Peyer's patch (tissue), 4 donors: ENCODE data around the gene GALM. TPM values are rescaled to one million over a fixed set of nuclear protein-coding genes. Genes with fewer than 3 reads are reported as not detected.
"Not testable (repeated sequence)": the region's sequence is repeated elsewhere in the genome, so short reads cannot be mapped to it uniquely, and the experiment has no call there.

ENCODE experiments used
- DNase-seq, 3 donors: peaks; one replicate each; pipeline ENCODE4 v3.0.0-alpha.2; 2017 to 2019
- H3K27ac ChIP-seq, 4 donors: fragments of 200-600 bp; sonication (generic); one replicate each; pipeline ENCODE4 v1.5.1; 2016 to 2019
- H3K27me3 ChIP-seq, 2 donors: fragments of 200-600 bp; sonication (generic); one replicate each; pipeline ENCODE4 v1.5.1; 2019
- H3K36me3 ChIP-seq, 3 donors: fragments of 200-600 bp; sonication (generic); one replicate each; pipeline ENCODE4 v1.5.1; 2016 to 2019
- H3K4me1 ChIP-seq, 4 donors: fragments of 200-600 bp; sonication (generic); one replicate each; pipeline ENCODE4 v1.5.1; 2016 to 2019
- H3K4me3 ChIP-seq, 4 donors: fragments of 200-600 bp; sonication (generic); 1 replicate in 3 of 4; 2 replicates in 1 of 4; pipeline ENCODE4 v1.5.1; 2016 to 2019; ENCODE audit warnings: mild to moderate bottlenecking in 1 of 4
- H3K9me3 ChIP-seq, 4 donors: fragments of 200-600 bp; sonication (generic); one replicate each; pipeline ENCODE4 v1.5.1; 2016 to 2019; ENCODE audit warnings: mild to moderate bottlenecking in 1 of 4
- POLR2A ChIP-seq, 2 donors: fragments of 450-650 bp; IDR thresholded peaks; one replicate each; pipeline ENCODE4 v1.5.1; 2017; ENCODE audit warnings: antibody characterized with exemption in 2 of 2, mild to moderate bottlenecking in 2 of 2, moderate library complexity in 2 of 2
- total RNA-seq, 4 donors: library from RNA; depleted of rRNA; stranded (reverse); fragments of >200 nt; gene quantifications; one replicate each; pipeline ENCODE4 v1.1.0, GENCODE V29; 2016
- TF ChIP-seq, protein P1 (sequence below), 6 experiments: fragments of 450-650 bp in 4 of 6; fragments of 200-600 bp in 2 of 6; sonication (generic) in 1 of 6; IDR thresholded peaks; one replicate each; pipeline ENCODE4 v1.5.1; 2017 to 2019; ENCODE audit warnings: antibody characterized with exemption in 6 of 6, mild to moderate bottlenecking in 3 of 6, moderate library complexity in 1 of 6

GALM gene
- total RNA-seq, 4 donors from 2014 or later, result 68.1 to 118 (median 86.0) TPM

DNA sequence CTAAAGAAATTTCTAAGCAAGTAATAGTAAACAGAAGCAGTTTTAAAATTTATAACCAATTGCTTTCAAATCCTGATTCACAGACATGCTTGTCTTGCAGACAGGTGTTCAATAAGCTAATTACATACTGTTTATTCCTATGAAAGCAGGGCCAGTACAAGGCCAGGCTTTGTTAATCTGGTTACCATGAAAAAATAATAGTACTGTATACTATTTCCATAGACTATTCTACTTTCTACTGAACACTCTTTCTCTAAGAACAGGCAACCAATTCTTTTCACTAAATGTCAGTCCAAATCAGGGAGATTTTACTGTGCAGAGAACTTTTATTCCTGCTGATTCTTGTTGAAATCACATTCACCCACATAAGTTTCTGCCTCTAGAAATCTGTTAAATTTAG lies 88.1 kb downstream of the GALM start:
- Histone ChIP-seq H3K27ac (peak overlapping the region in 1 of 4 donors; percentile 2), H3K36me3 (peaks cover 0 to 12% (median 0%) of the 10 kb centered on the region in 3 donors), H3K4me3 (peak overlapping the region in 2 of 4 donors; percentile 26 to 30), H3K9me3 (no peaks in the 10 kb centered on the region), H3K27me3 (no peaks in the 10 kb centered on the region), H3K4me1 (peaks cover 0 to 7% (median 0%) of the 10 kb centered on the region in 4 donors)
- TF ChIP-seq POLR2A (IDR thresholded peaks at IDR 0.05), result no peak
- TF ChIP-seq, protein P1, sequence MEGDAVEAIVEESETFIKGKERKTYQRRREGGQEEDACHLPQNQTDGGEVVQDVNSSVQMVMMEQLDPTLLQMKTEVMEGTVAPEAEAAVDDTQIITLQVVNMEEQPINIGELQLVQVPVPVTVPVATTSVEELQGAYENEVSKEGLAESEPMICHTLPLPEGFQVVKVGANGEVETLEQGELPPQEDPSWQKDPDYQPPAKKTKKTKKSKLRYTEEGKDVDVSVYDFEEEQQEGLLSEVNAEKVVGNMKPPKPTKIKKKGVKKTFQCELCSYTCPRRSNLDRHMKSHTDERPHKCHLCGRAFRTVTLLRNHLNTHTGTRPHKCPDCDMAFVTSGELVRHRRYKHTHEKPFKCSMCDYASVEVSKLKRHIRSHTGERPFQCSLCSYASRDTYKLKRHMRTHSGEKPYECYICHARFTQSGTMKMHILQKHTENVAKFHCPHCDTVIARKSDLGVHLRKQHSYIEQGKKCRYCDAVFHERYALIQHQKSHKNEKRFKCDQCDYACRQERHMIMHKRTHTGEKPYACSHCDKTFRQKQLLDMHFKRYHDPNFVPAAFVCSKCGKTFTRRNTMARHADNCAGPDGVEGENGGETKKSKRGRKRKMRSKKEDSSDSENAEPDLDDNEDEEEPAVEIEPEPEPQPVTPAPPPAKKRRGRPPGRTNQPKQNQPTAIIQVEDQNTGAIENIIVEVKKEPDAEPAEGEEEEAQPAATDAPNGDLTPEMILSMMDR (IDR thresholded peaks at IDR 0.05), result no peak
- DNase-seq, result no peak

DNA sequence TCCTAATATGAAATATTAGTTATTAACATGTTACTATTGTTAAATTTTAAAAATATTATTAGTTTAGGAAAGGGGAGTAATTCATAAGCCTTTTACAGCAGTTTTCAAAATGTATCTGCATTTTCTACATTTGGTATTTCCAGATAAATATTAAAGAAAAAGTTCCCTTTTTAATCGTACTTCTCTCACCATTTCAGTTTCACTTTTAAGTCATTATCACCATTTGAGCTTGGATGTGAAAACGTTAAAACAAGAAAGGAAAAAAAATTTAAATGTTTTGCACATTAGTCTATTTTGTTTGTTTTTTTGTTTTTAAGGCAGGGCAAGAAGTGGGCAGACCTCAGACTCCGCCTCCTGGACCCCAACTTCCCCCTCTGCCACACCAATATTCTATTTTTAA lies 88.6 kb downstream of the GALM start:
- H3K4me1 ChIP-seq, result peaks cover 0 to 5% (median 0%) of the 10 kb centered on the region in 4 donors
- DNase-seq, result no peak
- peaks cover 0 to 7% (median 0%) of the 10 kb centered on the region in 3 donors for H3K36me3 ChIP-seq
- H3K27ac ChIP-seq, result peak overlapping the region in 1 of 4 donors; percentile 2
- no peaks in the 10 kb centered on the region for H3K27me3 ChIP-seq
- H3K9me3 ChIP-seq, result no peaks in the 10 kb centered on the region
- TF ChIP-seq POLR2A (IDR thresholded peaks at IDR 0.05), result no peak
- H3K4me3 ChIP-seq, result peak overlapping the region in 3 of 4 donors; percentile 1 to 30 (median 26)

DNA sequence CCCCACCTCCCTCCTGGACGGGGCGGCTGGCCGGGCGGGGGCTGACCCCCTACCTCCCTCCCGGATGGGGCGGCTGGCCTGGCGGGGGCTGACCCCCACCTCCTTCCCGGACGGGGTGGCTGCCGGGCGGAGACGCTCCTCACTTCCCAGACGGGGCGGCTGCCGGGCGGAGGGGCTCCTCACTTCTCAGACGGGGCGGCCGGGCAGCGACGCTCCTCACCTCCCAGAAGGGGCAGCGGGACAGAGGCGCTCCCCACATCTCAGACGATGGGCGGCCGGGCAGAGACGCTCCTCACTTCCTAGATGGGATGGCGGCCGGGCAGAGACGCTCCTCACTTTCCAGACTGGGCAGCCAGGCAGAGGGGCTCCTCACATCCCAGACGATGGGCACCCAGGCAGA lies 90.0 kb downstream of the GALM start:
- not testable (repeated sequence) for H3K4me1 ChIP-seq, H3K9me3 ChIP-seq, DNase-seq, H3K36me3 ChIP-seq, H3K27ac ChIP-seq, H3K4me3 ChIP-seq, H3K27me3 ChIP-seq

DNA sequence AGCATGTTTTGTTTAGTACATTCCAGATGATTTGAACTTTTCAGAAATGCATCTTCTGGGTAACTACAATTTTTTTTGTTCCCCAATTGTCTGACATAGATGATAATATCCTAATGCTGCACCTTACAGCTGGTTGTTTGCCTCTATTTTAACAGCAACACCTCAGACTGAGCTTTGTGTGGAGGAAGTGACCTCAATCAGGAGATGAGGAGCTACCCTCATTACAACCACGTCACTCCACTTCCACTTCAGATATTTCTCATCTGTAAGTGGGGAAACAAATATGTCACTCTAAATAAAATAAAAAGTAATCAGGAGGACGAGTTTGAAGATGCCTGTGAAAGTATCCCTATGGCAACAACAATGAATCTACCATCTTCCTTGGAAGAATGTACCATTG lies 97.3 kb downstream of the GALM start:
- H3K9me3 ChIP-seq, result no peaks in the 10 kb centered on the region
- H3K27ac ChIP-seq, result no peak overlapping the region
- no peak overlapping the region for H3K4me3 ChIP-seq
- no peak for DNase-seq
- no peak for TF ChIP-seq POLR2A (IDR thresholded peaks at IDR 0.05)
- TF ChIP-seq, protein P1 (IDR thresholded peaks at IDR 0.05), result no peak
- H3K4me1 ChIP-seq, result no peaks in the 10 kb centered on the region
- H3K27me3 ChIP-seq, result no peaks in the 10 kb centered on the region
- H3K36me3 ChIP-seq, result no peaks in the 10 kb centered on the region

DNA sequence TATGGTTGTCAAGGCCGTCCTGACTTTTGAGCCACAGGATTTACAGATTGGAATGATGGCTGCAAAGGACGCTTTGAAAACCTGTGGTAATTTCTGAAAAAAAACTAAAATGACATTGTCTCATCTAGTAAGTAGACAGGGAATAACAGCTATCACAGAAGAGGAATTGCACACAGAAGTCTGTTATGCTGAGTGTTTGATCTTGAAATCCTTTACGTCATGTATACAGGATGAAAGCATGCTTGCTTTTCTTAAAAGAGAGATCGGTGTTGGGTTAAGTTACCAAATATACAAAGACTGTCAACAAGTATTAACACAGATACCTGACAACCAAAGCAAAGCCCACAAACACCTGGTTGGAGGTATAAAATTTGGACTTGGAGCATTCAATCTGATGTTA lies 97.8 kb downstream of the GALM start:
- no peak for DNase-seq
- H3K4me1 ChIP-seq, result no peaks in the 10 kb centered on the region
- H3K27ac ChIP-seq, result no peak overlapping the region
- H3K9me3 ChIP-seq, result no peaks in the 10 kb centered on the region
- H3K27me3 ChIP-seq, result no peaks in the 10 kb centered on the region
- no peaks in the 10 kb centered on the region for H3K36me3 ChIP-seq
- no peak for TF ChIP-seq POLR2A (IDR thresholded peaks at IDR 0.05)
- TF ChIP-seq, protein P1 (IDR thresholded peaks at IDR 0.05), result no peak
- no peak overlapping the region for H3K4me3 ChIP-seq

DNA sequence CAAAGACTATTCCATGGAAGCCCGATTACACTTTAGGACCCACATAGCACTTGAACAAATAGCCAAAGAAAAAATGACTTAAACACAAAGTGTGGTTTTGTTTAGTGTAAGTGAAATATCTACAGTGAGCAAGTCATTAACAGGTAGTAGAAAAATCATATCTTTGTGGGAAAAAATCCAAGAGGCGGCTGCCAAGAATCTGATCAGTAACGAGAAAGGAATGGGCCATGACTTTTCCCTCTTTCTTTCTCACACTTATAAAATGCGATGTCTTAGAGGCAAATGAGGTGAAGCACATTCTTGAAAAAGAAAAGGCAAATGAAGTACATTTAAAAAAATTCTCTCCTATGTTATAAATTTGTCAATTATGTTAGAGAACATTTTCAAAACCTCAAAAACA lies 99.2 kb downstream of the GALM start:
- Histone ChIP-seq H3K4me3 (no peak overlapping the region), H3K36me3 (no peaks in the 10 kb centered on the region), H3K27me3 (no peaks in the 10 kb centered on the region), H3K4me1 (no peaks in the 10 kb centered on the region), H3K9me3 (no peaks in the 10 kb centered on the region), H3K27ac (no peak overlapping the region)
- no peak for TF ChIP-seq POLR2A (IDR thresholded peaks at IDR 0.05)
- TF ChIP-seq, protein P1 (IDR thresholded peaks at IDR 0.05), result no peak
- DNase-seq, result no peak

DNA sequence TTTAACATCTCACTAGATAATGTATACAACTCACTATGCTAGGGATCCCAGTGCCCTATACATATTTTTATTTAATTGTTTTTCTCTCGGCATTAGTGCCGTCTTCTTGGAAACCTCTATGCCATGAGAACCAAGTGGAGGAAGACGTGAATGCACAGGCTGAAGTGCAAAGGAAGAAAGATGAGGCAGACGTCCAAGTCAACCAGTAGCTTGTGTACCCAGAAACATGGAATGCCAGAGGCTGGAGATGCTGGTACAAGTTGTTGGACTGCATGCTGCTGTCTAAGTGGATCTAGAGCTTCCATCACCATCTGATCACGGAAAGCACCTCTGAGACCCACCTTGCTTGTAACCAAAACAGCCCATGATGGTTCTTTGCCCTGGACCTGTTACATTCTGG lies 99.6 kb downstream of the GALM start:
- TF ChIP-seq POLR2A (IDR thresholded peaks at IDR 0.05), result no peak
- TF ChIP-seq, protein P1 (IDR thresholded peaks at IDR 0.05), result no peak
- H3K9me3 ChIP-seq, result no peaks in the 10 kb centered on the region
- H3K4me1 ChIP-seq, result no peaks in the 10 kb centered on the region
- H3K27me3 ChIP-seq, result no peaks in the 10 kb centered on the region
- H3K27ac ChIP-seq, result no peak overlapping the region
- H3K36me3 ChIP-seq, result no peaks in the 10 kb centered on the region
- no peak overlapping the region for H3K4me3 ChIP-seq
- DNase-seq, result no peak
